K562 (cell line): Measurements from ENCODE around the gene MARCHF3. TPM values are rescaled to one million over a fixed set of nuclear protein-coding genes. Genes with fewer than 3 reads are reported as not detected.

ENCODE experiments used
- ATAC-seq: fragments of 200-7000 bp; cut with Tn5 transposase; 3 replicates; pipeline ENCODE4 v1.9.1; 2020; ENCODE audit warnings: moderate library complexity
- BruUV-seq: library from RNA; stranded (reverse); fragments of 400-500 nt; replicated peaks from 2 replicates; lab custom pipeline; 2021; lab: Mats Ljungman, UMichigan
- CTCF ChIA-PET: fragments of 300-600 bp; formaldehyde crosslinking; extraction: SDS; loops from one replicate; lab custom pipeline; 2021; ENCODE audit warnings: low intra/inter-chr PET ratio; lab: Yijun Ruan, JAX
- POLR2A ChIA-PET: fragments of 300-600, 350-650 bp; sonication (Branson Sonifier 250); formaldehyde crosslinking; extraction: SDS; loops from one replicate; lab custom pipeline; 2021; ENCODE audit warnings: antibody characterized with exemption, inconsistent platforms; lab: Yijun Ruan, JAX
- DNase-seq, 4 experiments: peaks; one replicate each; pipeline versions ENCODE4 v3.0.0 to v3.0.0-alpha.2; 2011 to 2018; ENCODE audit warnings: low spot score in 3 of 4, mixed read lengths in 3 of 4; ENCODE audit errors: extremely low read depth in 1 of 4
- FAIRE-seq: peaks from 2 replicates; lab custom pipeline; 2011; peaks lifted over from hg19 to GRCh38; lab: Jason Lieb, UNC
- H2AFZ ChIP-seq: 2 replicates; pipeline ENCODE4 v1.6.0; 2011; ENCODE audit warnings: low read depth, low read length, control low read depth, inconsistent platforms
- H3K27ac ChIP-seq: fragments of 200-600 bp; 3 replicates; pipeline ENCODE4 v1.8.0; 2011; ENCODE audit warnings: low read depth, mild to moderate bottlenecking, control low read depth, inconsistent platforms, low read length, moderate library complexity, mixed read lengths; ENCODE audit errors: extremely low read depth
- H3K27me3 ChIP-seq, 2 experiments: fragments of 300-600 bp in 1 of 2; 2 replicates in 1 of 2; 3 replicates in 1 of 2; pipeline versions ENCODE4 v1.6.0 to v1.8.0; 2011; ENCODE audit warnings: inconsistent platforms in 2 of 2, low read length in 2 of 2, mild to moderate bottlenecking in 1 of 2, mixed read lengths in 1 of 2, moderate library complexity in 1 of 2; ENCODE audit not compliant: control insufficient read depth in 2 of 2, insufficient read depth in 2 of 2
- H3K36me3 ChIP-seq: fragments of 300-600 bp; 3 replicates; pipeline ENCODE4 v1.8.0; 2011; ENCODE audit warnings: mild to moderate bottlenecking, low read length, inconsistent platforms; ENCODE audit not compliant: control insufficient read depth, insufficient read depth
- H3K4me1 ChIP-seq, 2 experiments: fragments of 200-600 bp in 1 of 2; replicated peaks in 1 of 2; 2 replicates in 1 of 2; 3 replicates in 1 of 2; pipeline versions ENCODE4 v1.5.1 to v1.8.0; 2011; ENCODE audit warnings: inconsistent platforms in 2 of 2, low read length in 2 of 2, mild to moderate bottlenecking in 1 of 2, mixed read lengths in 1 of 2, moderate library complexity in 1 of 2; ENCODE audit not compliant: control insufficient read depth in 2 of 2, insufficient read depth in 2 of 2
- H3K4me2 ChIP-seq: 2 replicates; pipeline ENCODE4 v1.6.1; 2011; ENCODE audit warnings: low read length, control low read depth, inconsistent platforms, mixed read lengths; ENCODE audit not compliant: insufficient read depth
- H3K4me3 ChIP-seq: fragments of 200-600 bp; sonication (generic), shearing (Covaris generic); 2 replicates; pipeline ENCODE4 v1.5.1; 2016; ENCODE audit warnings: control low read depth, inconsistent platforms
- H3K79me2 ChIP-seq: fragments of 200-600 bp; 3 replicates; pipeline ENCODE4 v1.8.0; 2011; ENCODE audit warnings: low read length, inconsistent platforms; ENCODE audit not compliant: control insufficient read depth, insufficient read depth
- H3K9ac ChIP-seq, 2 experiments: 2 replicates each; pipeline versions ENCODE4 v1.6.0 to v1.6.1; 2011; ENCODE audit warnings: low read depth in 2 of 2, low read length in 2 of 2, control low read depth in 1 of 2, inconsistent platforms in 1 of 2, mild to moderate bottlenecking in 1 of 2, mixed read lengths in 1 of 2; ENCODE audit not compliant: insufficient read depth in 1 of 2
- H3K9me1 ChIP-seq: one replicate; pipeline ENCODE4 v1.6.0; 2011; ENCODE audit warnings: inconsistent platforms, mild to moderate bottlenecking, low read length, moderate library complexity; ENCODE audit not compliant: control insufficient read depth, insufficient read depth
- H3K9me3 ChIP-seq: replicated peaks from 2 replicates; pipeline ENCODE4 v1.5.1; 2011; ENCODE audit warnings: low read depth, low read length, inconsistent platforms; ENCODE audit not compliant: control insufficient read depth, insufficient read depth
- H4K20me1 ChIP-seq: replicated peaks from 2 replicates; pipeline ENCODE4 v1.6.1; 2011; ENCODE audit warnings: low read length, inconsistent platforms, mixed read lengths; ENCODE audit not compliant: control insufficient read depth, insufficient read depth
- BMI1 ChIP-seq: fragments of 150-350 bp; IDR thresholded peaks from 2 replicates; pipeline ENCODE4 v1.6.1; 2014; ENCODE audit warnings: low read length
- EP400 ChIP-seq: fragments of 450-650 bp; IDR thresholded peaks from 2 replicates; pipeline ENCODE4 v1.6.1; 2017; ENCODE audit warnings: antibody characterized with exemption, mild to moderate bottlenecking, moderate library complexity
- FOSL1 ChIP-seq: fragments of 200-800 bp; sonication (Bioruptor generic); conservative IDR thresholded peaks from 2 replicates; pipeline ENCODE4 v1.6.1; 2016; ENCODE audit warnings: missing genetic modification characterization, missing compliant biosample characterization
- KAT7 ChIP-seq: sonication (generic); formaldehyde crosslinking; IDR thresholded peaks from 2 replicates; pipeline ENCODE4 v1.8.0; 2022; ENCODE audit warnings: missing genetic modification reagents, mild to moderate bottlenecking, borderline replicate concordance
- NCOA2 ChIP-seq, 2 experiments: fragments of 450-650 bp; IDR thresholded peaks; 2 replicates each; pipeline ENCODE4 v1.6.1; 2018; ENCODE audit warnings: mild to moderate bottlenecking in 2 of 2, moderate library complexity in 1 of 2; ENCODE audit not compliant: partially characterized antibody in 2 of 2
- NFE2L1 ChIP-seq: fragments of 450-650 bp; IDR thresholded peaks from 2 replicates; pipeline ENCODE4 v1.6.1; 2016; ENCODE audit warnings: missing genetic modification characterization, low read depth, mild to moderate bottlenecking, missing compliant biosample characterization, moderate library complexity, borderline replicate concordance
- RBBP5 ChIP-seq: fragments of 200-600 bp; sonication (generic); IDR thresholded peaks from 2 replicates; pipeline ENCODE4 v1.6.1; 2012; ENCODE audit warnings: borderline replicate concordance, mild to moderate bottlenecking, low read length, control low read depth, inconsistent platforms; ENCODE audit not compliant: insufficient read depth, poor library complexity, severe bottlenecking
- ZNF133 ChIP-seq: fragments of 250-450 bp; sonication (Bioruptor Pico); IDR thresholded peaks from 2 replicates; pipeline ENCODE4 v1.4.0; 2020; ENCODE audit warnings: mild to moderate bottlenecking
- ZNF143 ChIP-seq: sonication (generic); formaldehyde crosslinking; IDR thresholded peaks from 2 replicates; pipeline ENCODE4 v1.9.0; 2022; ENCODE audit warnings: mild to moderate bottlenecking, missing genetic modification reagents
- ZNF280A ChIP-seq: fragments of 450-650 bp; IDR thresholded peaks from 2 replicates; pipeline ENCODE4 v1.6.1; 2018; ENCODE audit warnings: mild to moderate bottlenecking, low read depth; ENCODE audit not compliant: partially characterized antibody
- ZNF444 ChIP-seq: fragments of 250-450 bp; sonication (Bioruptor Pico); IDR thresholded peaks from 2 replicates; pipeline ENCODE4 v1.4.0; 2020; ENCODE audit warnings: mild to moderate bottlenecking, moderate library complexity
- ZNF449 ChIP-seq: fragments of 250-450 bp; sonication (Bioruptor Pico); IDR thresholded peaks from 2 replicates; pipeline ENCODE4 v1.8.0; 2022; ENCODE audit warnings: moderate library complexity, mild to moderate bottlenecking, inconsistent platforms
- WGBS: fragments of 100-300 bp; shearing (Covaris generic); methylation state at CpG from one replicate; pipeline ENCODE4 v1.1.6; 2016; ENCODE audit warnings: low coverage, mixed read lengths; ENCODE audit not compliant: insufficient coverage; ENCODE audit errors: missing lambda C conversion rate; 5-methylcytosine and 5-hydroxymethylcytosine counted together
- in situ Hi-C: fragments of 300-500 bp; cut with MboI; formaldehyde crosslinking; loops from 4 replicates; pipeline ENCODE4 v1.15.0; 2018; ENCODE audit warnings: inconsistent platforms, mixed read lengths
- intact Hi-C: fragments of 100-400 bp; cut with micrococcal nuclease; formaldehyde crosslinking; loops from 2 replicates; pipeline ENCODE4 v1.14.2; 2022
- polyA plus RNA-seq, 8 experiments: library from polyadenylated mRNA; depleted of rRNA in 4 of 8; stranded (reverse) in 5 of 8; unstranded in 3 of 8; fragments of >200 nt; fragmentation: Nextera tagmentation in 2 of 8; fragmentation: Illumina TruSeq in 1 of 8; extraction: Ambion mirVana in 2 of 8; extraction: Trizol in 1 of 8; gene quantifications; 2 replicates each; pipeline versions ENCODE4 v1.2.1 to v1.2.3, GENCODE V29; 2011 to 2014; ENCODE audit warnings: inconsistent platforms in 1 of 8, missing spikeins in 1 of 8
- total RNA-seq, 7 experiments: library from RNA; depleted of rRNA in 6 of 7; stranded (reverse); fragments of >200 nt in 6 of 7; fragmentation: Illumina TruSeq in 2 of 7; extraction: Trizol in 2 of 7; gene quantifications; 2 replicates each; pipeline versions ENCODE4 v1.2.1 to v1.2.3, GENCODE V29; 2011 to 2021; ENCODE audit warnings: low replicate concordance in 1 of 7
- TF ChIP-seq, protein P1 (sequence below): fragments of 250-450 bp; sonication (Bioruptor Pico); IDR thresholded peaks from 2 replicates; pipeline ENCODE4 v1.8.0; 2022; ENCODE audit warnings: moderate library complexity, mild to moderate bottlenecking, inconsistent platforms
- TF ChIP-seq, protein P2 (sequence below): fragments of 450-650 bp; formaldehyde crosslinking; IDR thresholded peaks from 2 replicates; pipeline ENCODE4 v1.4.0; 2022; ENCODE audit warnings: mild to moderate bottlenecking, moderate library complexity
- TF ChIP-seq, protein P3 (sequence below): fragments of 450-650 bp; IDR thresholded peaks from 2 replicates; pipeline ENCODE4 v1.6.1; 2018; ENCODE audit not compliant: partially characterized antibody

The MARCHF3 gene
- total and polyA plus RNA-seq, 9 of the 15 experiments (the other 6 are each of a cell fraction or from before 2014, with no cell fraction given): 5.6 to 37.4 (median 16.5) TPM

- Histone ChIP-seq H3K27ac (no peak overlapping the region), H3K4me2 (no peak overlapping the region), H4K20me1 (peaks cover 4% of the 10 kb centered on the region; the same call in 1 of the 2 replicates), H3K9me3 (no peaks in the 10 kb centered on the region), H3K9me1 (no peaks in the 10 kb centered on the region), H3K79me2 (peaks cover 45% of the 10 kb centered on the region), H3K27me3 (no peaks in the 10 kb centered on the region), H3K9ac (no peak overlapping the region), H3K4me3 (no peak overlapping the region), H2AFZ (no peak overlapping the region), H3K4me1 (peaks cover 24 to 31% of the 10 kb centered on the region in 2 experiments; a peak in 4 of 5 replicates), H3K36me3 (peaks cover 36% of the 10 kb centered on the region)
- FAIRE-seq: no peak
- intact Hi-C loops (no loop called here), in situ Hi-C loops (no loop called here)
- WGBS: 83% methylated on average over 3 of the region's 3 CpGs
- POLR2A ChIA-PET: interaction anchor here (0.7 kb wide), 1 partner anchor 10 kb away, joined by 3 read pairs; no protein-coding TSS in a partner anchor
- no TSS peak for BruUV-seq
- DNase-seq: no peak
- CTCF ChIA-PET: no interaction called here
- ATAC-seq: no peak
- TF ChIP-seq BMI1: no peak
- no peak for TF ChIP-seq ZNF449 (CRISPR knock-in tag)
- TF ChIP-seq ZNF143 (CRISPR knock-in tag): no peak
- no peak for TF ChIP-seq NCOA2 (IDR thresholded peaks at IDR 0.05; ENCODE audit: partially characterized antibody in 2 of 2)
- no peak for TF ChIP-seq ZNF133 (CRISPR knock-in tag)
- TF ChIP-seq EP400: no peak
- no peak for TF ChIP-seq ZNF280A
- TF ChIP-seq NFE2L1: no peak
- TF ChIP-seq RBBP5: no peak
- TF ChIP-seq, protein P1, sequence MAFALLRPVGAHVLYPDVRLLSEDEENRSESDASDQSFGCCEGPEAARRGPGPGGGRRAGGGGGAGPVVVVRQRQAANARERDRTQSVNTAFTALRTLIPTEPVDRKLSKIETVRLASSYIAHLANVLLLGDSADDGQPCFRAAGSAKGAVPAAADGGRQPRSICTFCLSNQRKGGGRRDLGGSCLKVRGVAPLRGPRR: no peak
- TF ChIP-seq, protein P2, sequence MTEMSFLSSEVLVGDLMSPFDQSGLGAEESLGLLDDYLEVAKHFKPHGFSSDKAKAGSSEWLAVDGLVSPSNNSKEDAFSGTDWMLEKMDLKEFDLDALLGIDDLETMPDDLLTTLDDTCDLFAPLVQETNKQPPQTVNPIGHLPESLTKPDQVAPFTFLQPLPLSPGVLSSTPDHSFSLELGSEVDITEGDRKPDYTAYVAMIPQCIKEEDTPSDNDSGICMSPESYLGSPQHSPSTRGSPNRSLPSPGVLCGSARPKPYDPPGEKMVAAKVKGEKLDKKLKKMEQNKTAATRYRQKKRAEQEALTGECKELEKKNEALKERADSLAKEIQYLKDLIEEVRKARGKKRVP (CRISPR knock-in tag): no peak
- TF ChIP-seq KAT7: no peak
- TF ChIP-seq ZNF444: no peak
- TF ChIP-seq, protein P3, sequence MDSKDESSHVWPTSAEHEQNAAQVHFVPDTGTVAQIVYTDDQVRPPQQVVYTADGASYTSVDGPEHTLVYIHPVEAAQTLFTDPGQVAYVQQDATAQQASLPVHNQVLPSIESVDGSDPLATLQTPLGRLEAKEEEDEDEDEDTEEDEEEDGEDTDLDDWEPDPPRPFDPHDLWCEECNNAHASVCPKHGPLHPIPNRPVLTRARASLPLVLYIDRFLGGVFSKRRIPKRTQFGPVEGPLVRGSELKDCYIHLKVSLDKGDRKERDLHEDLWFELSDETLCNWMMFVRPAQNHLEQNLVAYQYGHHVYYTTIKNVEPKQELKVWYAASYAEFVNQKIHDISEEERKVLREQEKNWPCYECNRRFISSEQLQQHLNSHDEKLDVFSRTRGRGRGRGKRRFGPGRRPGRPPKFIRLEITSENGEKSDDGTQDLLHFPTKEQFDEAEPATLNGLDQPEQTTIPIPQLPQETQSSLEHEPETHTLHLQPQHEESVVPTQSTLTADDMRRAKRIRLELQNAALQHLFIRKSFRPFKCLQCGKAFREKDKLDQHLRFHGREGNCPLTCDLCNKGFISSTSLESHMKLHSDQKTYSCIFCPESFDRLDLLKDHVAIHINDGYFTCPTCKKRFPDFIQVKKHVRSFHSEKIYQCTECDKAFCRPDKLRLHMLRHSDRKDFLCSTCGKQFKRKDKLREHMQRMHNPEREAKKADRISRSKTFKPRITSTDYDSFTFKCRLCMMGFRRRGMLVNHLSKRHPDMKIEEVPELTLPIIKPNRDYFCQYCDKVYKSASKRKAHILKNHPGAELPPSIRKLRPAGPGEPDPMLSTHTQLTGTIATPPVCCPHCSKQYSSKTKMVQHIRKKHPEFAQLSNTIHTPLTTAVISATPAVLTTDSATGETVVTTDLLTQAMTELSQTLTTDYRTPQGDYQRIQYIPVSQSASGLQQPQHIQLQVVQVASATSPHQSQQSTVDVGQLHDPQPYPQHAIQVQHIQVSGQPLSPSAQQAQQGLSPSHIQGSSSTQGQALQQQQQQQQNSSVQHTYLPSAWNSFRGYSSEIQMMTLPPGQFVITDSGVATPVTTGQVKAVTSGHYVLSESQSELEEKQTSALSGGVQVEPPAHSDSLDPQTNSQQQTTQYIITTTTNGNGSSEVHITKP: no peak
- peak; percentile 60 for TF ChIP-seq FOSL1 (tag)
These were observed 111.8 kb downstream of the MARCHF3 start for GRCh38 chr5:126918615-126918957.
